HEK293 (cell line): ENCODE data around the gene ZFP57.

Experiments used
- FEZF1 ChIP-seq: fragments of 450-650 bp; formaldehyde crosslinking; IDR thresholded peaks from 2 replicates; pipeline ENCODE4 v1.5.1; 2016; ENCODE audit warnings: missing biosample characterization, missing genetic modification characterization
- GFI1B ChIP-seq: fragments of 450-650 bp; formaldehyde crosslinking; IDR thresholded peaks from 2 replicates; pipeline ENCODE4 v1.5.1; 2016; ENCODE audit warnings: missing biosample characterization, missing genetic modification characterization
- GLIS2 ChIP-seq: fragments of 450-650 bp; formaldehyde crosslinking; IDR thresholded peaks from 2 replicates; pipeline ENCODE4 v1.5.1; 2016; ENCODE audit warnings: missing biosample characterization, missing genetic modification characterization
- HOXD13 ChIP-seq: sonication (generic); formaldehyde crosslinking; IDR thresholded peaks from 2 replicates; pipeline ENCODE4 v1.8.0; 2022; ENCODE audit warnings: missing genetic modification reagents, borderline replicate concordance
- ZBTB7A ChIP-seq: fragments of 450-650 bp; formaldehyde crosslinking; IDR thresholded peaks from 2 replicates; pipeline ENCODE4 v1.5.1; 2016; ENCODE audit warnings: low read depth, missing biosample characterization, missing genetic modification characterization
- ZNF202 ChIP-seq: fragments of 450-650 bp; formaldehyde crosslinking; IDR thresholded peaks from 2 replicates; pipeline ENCODE4 v1.5.1; 2016; ENCODE audit warnings: missing biosample characterization, missing genetic modification characterization, borderline replicate concordance
- ZNF223 ChIP-seq: fragments of 450-650 bp; formaldehyde crosslinking; IDR thresholded peaks from 2 replicates; pipeline ENCODE4 v1.5.1; 2016; ENCODE audit warnings: missing biosample characterization, missing genetic modification characterization
- ZNF239 ChIP-seq: fragments of 450-650 bp; formaldehyde crosslinking; IDR thresholded peaks from 2 replicates; pipeline ENCODE4 v1.5.1; 2016; ENCODE audit warnings: missing biosample characterization, missing genetic modification characterization
- ZNF394 ChIP-seq: fragments of 450-650 bp; formaldehyde crosslinking; IDR thresholded peaks from 2 replicates; pipeline ENCODE4 v1.5.1; 2016; ENCODE audit warnings: missing biosample characterization, missing genetic modification characterization, mild to moderate bottlenecking, moderate library complexity, borderline replicate concordance
- ZNF544 ChIP-seq: fragments of 450-650 bp; formaldehyde crosslinking; IDR thresholded peaks from 2 replicates; pipeline ENCODE4 v1.5.0; 2017; ENCODE audit warnings: missing biosample characterization, missing genetic modification characterization
- ZNF624 ChIP-seq: fragments of 450-650 bp; formaldehyde crosslinking; IDR thresholded peaks from 2 replicates; pipeline ENCODE4 v1.5.1; 2017; ENCODE audit warnings: missing biosample characterization, missing genetic modification characterization
- ZNF629 ChIP-seq: fragments of 450-650 bp; formaldehyde crosslinking; IDR thresholded peaks from 2 replicates; pipeline ENCODE4 v1.5.1; 2017; ENCODE audit warnings: missing biosample characterization, missing genetic modification characterization
- ZNF654 ChIP-seq: fragments of 450-650 bp; formaldehyde crosslinking; IDR thresholded peaks from 2 replicates; pipeline ENCODE4 v1.5.1; 2016; ENCODE audit warnings: low read depth, missing biosample characterization, missing genetic modification characterization
- ZNF707 ChIP-seq: fragments of 450-650 bp; formaldehyde crosslinking; IDR thresholded peaks from 2 replicates; pipeline ENCODE4 v1.5.1; 2016; ENCODE audit warnings: missing biosample characterization, missing genetic modification characterization
- ZNF76 ChIP-seq: fragments of 450-650 bp; formaldehyde crosslinking; IDR thresholded peaks from 2 replicates; pipeline ENCODE4; 2016; ENCODE audit warnings: low read depth, missing biosample characterization, missing genetic modification characterization, borderline replicate concordance
- ZNF792 ChIP-seq: fragments of 450-650 bp; formaldehyde crosslinking; IDR thresholded peaks from 2 replicates; pipeline ENCODE4 v1.5.1; 2016; ENCODE audit warnings: missing biosample characterization, missing genetic modification characterization
- TF ChIP-seq, protein P1 (sequence below): fragments of 450-650 bp; formaldehyde crosslinking; IDR thresholded peaks from 2 replicates; pipeline ENCODE4 v1.5.1; 2016; ENCODE audit warnings: missing biosample characterization, missing genetic modification characterization
- TF ChIP-seq, protein P2 (sequence below): fragments of 450-650 bp; formaldehyde crosslinking; IDR thresholded peaks from 2 replicates; pipeline ENCODE4 v1.5.1; 2016; ENCODE audit warnings: missing biosample characterization, missing genetic modification characterization
- TF ChIP-seq, protein P3 (sequence below): fragments of 450-650 bp; formaldehyde crosslinking; IDR thresholded peaks from 2 replicates; pipeline ENCODE4; 2016; ENCODE audit warnings: missing biosample characterization, missing genetic modification characterization
- TF ChIP-seq, protein P4 (sequence below): fragments of 450-650 bp; formaldehyde crosslinking; conservative IDR thresholded peaks from 2 replicates; pipeline ENCODE4 v1.5.1; 2016; ENCODE audit warnings: low read depth, missing biosample characterization, missing genetic modification characterization
- TF ChIP-seq, protein P5 (sequence below): IDR thresholded peaks from 2 replicates; pipeline ENCODE4 v1.6.1; 2011; ENCODE audit warnings: mild to moderate bottlenecking, low read depth, low read length, borderline replicate concordance
- TF ChIP-seq, protein P6 (sequence below): fragments of 450-650 bp; formaldehyde crosslinking; IDR thresholded peaks from 2 replicates; pipeline ENCODE4 v1.5.1; 2016; ENCODE audit warnings: missing biosample characterization, missing genetic modification characterization

ZFP57 gene

DNA sequence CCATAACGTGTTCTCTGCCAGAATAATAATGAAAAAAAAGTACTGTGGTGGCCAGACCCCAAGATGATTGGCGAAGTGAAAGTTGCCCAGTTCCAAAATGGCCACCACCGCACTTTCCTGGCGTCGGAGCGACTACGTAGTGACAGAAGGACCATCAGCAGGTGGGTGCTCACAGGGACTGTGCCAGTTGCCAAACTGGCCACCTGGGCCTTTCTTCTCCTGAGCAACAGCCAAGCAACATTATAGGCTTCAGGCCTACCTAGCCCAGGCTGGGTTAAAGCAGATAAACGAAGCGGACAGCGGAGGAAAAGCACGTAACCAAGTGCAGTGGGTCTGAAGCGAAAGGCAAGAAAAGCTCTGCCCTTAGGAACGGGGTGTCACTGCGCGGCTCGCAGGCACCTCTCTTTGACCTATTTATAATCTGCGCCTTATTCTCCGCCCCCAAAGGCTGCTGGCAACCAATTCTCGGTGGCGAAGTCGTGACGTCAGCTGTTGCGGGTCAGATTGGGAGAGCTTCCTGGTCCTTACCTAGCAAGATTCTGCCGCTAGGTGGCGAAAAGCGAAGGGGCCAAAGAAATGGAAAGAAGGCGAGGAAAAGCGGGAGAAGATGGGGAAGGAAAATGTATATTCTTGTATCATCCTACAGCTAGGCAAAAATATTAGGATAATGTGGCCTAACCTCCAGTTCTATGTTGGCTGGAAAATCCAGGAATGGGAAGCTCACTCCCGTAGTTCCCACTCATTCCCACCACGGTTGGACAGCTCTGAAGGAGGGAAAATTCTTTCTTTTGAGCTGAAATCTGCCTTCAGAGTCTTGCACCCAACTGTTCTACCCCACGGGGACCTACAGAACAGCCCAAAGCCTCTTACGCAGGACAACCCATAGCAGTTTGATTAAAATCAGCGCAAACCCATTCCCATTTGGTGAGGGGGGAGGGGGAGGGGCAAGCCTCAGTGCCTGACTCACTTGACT, 31.0 kb downstream of the ZFP57 start (continued):
- TF ChIP-seq, protein P1, sequence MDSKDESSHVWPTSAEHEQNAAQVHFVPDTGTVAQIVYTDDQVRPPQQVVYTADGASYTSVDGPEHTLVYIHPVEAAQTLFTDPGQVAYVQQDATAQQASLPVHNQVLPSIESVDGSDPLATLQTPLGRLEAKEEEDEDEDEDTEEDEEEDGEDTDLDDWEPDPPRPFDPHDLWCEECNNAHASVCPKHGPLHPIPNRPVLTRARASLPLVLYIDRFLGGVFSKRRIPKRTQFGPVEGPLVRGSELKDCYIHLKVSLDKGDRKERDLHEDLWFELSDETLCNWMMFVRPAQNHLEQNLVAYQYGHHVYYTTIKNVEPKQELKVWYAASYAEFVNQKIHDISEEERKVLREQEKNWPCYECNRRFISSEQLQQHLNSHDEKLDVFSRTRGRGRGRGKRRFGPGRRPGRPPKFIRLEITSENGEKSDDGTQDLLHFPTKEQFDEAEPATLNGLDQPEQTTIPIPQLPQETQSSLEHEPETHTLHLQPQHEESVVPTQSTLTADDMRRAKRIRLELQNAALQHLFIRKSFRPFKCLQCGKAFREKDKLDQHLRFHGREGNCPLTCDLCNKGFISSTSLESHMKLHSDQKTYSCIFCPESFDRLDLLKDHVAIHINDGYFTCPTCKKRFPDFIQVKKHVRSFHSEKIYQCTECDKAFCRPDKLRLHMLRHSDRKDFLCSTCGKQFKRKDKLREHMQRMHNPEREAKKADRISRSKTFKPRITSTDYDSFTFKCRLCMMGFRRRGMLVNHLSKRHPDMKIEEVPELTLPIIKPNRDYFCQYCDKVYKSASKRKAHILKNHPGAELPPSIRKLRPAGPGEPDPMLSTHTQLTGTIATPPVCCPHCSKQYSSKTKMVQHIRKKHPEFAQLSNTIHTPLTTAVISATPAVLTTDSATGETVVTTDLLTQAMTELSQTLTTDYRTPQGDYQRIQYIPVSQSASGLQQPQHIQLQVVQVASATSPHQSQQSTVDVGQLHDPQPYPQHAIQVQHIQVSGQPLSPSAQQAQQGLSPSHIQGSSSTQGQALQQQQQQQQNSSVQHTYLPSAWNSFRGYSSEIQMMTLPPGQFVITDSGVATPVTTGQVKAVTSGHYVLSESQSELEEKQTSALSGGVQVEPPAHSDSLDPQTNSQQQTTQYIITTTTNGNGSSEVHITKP, result peak; percentile 75
- TF ChIP-seq ZNF202 (tag by site-specific recombination) (no peak), ZNF394 (peak; percentile 49; the same call in 1 of the 2 replicates), ZNF239 (tag by site-specific recombination) (no peak), ZNF76 (tag by site-specific recombination) (peak; percentile 63; the same call in 1 of the 2 replicates), ZNF223 (tag by site-specific recombination) (no peak), ZNF654 (peak; percentile 55), ZBTB7A (tag by site-specific recombination) (no peak), ZNF624 (no peak), HOXD13 (no peak), GFI1B (tag by site-specific recombination) (no peak), ZNF544 (no peak), FEZF1 (tag by site-specific recombination) (no peak), ZNF629 (tag by site-specific recombination) (peak; percentile 84), GLIS2 (tag by site-specific recombination) (no peak), ZNF792 (tag by site-specific recombination) (no peak), ZNF707 (tag by site-specific recombination) (no peak)
- TF ChIP-seq, protein P2, sequence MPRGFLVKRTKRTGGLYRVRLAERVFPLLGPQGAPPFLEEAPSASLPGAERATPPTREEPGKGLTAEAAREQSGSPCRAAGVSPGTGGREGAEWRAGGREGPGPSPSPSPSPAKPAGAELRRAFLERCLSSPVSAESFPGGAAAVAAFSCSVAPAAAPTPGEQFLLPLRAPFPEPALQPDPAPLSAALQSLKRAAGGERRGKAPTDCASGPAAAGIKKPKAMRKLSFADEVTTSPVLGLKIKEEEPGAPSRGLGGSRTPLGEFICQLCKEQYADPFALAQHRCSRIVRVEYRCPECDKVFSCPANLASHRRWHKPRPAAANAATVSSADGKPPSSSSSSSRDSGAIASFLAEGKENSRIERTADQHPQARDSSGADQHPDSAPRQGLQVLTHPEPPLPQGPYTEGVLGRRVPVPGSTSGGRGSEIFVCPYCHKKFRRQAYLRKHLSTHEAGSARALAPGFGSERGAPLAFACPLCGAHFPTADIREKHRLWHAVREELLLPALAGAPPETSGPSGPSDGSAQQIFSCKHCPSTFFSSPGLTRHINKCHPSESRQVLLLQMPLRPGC (tag by site-specific recombination), result no peak
- TF ChIP-seq, protein P3, sequence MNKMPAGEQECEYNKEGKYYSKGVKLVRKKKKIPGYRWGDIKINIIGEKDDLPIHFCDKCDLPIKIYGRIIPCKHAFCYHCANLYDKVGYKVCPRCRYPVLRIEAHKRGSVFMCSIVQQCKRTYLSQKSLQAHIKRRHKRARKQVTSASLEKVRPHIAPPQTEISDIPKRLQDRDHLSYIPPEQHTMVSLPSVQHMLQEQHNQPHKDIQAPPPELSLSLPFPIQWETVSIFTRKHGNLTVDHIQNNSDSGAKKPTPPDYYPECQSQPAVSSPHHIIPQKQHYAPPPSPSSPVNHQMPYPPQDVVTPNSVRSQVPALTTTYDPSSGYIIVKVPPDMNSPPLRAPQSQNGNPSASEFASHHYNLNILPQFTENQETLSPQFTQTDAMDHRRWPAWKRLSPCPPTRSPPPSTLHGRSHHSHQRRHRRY, result no peak
- TF ChIP-seq, protein P4, sequence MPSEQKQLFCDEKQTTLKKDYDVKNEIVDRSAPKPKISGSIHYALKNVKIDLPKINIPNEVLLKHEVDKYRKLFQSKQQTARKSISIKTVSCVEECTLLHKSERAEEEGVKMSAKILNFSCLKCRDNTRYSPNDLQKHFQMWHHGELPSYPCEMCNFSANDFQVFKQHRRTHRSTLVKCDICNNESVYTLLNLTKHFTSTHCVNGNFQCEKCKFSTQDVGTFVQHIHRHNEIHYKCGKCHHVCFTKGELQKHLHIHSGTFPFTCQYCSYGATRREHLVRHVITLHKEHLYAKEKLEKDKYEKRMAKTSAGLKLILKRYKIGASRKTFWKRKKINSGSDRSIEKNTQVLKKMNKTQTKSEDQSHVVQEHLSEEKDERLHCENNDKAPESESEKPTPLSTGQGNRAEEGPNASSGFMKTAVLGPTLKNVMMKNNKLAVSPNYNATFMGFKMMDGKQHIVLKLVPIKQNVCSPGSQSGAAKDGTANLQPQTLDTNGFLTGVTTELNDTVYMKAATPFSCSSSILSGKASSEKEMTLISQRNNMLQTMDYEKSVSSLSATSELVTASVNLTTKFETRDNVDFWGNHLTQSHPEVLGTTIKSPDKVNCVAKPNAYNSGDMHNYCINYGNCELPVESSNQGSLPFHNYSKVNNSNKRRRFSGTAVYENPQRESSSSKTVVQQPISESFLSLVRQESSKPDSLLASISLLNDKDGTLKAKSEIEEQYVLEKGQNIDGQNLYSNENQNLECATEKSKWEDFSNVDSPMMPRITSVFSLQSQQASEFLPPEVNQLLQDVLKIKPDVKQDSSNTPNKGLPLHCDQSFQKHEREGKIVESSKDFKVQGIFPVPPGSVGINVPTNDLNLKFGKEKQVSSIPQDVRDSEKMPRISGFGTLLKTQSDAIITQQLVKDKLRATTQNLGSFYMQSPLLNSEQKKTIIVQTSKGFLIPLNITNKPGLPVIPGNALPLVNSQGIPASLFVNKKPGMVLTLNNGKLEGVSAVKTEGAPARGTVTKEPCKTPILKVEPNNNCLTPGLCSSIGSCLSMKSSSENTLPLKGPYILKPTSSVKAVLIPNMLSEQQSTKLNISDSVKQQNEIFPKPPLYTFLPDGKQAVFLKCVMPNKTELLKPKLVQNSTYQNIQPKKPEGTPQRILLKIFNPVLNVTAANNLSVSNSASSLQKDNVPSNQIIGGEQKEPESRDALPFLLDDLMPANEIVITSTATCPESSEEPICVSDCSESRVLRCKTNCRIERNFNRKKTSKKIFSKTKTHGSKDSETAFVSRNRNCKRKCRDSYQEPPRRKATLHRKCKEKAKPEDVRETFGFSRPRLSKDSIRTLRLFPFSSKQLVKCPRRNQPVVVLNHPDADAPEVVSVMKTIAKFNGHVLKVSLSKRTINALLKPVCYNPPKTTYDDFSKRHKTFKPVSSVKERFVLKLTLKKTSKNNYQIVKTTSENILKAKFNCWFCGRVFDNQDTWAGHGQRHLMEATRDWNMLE (tag by site-specific recombination), result peak; percentile 9; the same call in 1 of the 2 replicates
- TF ChIP-seq, protein P5, sequence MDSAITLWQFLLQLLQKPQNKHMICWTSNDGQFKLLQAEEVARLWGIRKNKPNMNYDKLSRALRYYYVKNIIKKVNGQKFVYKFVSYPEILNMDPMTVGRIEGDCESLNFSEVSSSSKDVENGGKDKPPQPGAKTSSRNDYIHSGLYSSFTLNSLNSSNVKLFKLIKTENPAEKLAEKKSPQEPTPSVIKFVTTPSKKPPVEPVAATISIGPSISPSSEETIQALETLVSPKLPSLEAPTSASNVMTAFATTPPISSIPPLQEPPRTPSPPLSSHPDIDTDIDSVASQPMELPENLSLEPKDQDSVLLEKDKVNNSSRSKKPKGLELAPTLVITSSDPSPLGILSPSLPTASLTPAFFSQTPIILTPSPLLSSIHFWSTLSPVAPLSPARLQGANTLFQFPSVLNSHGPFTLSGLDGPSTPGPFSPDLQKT, result no peak
- TF ChIP-seq, protein P6, sequence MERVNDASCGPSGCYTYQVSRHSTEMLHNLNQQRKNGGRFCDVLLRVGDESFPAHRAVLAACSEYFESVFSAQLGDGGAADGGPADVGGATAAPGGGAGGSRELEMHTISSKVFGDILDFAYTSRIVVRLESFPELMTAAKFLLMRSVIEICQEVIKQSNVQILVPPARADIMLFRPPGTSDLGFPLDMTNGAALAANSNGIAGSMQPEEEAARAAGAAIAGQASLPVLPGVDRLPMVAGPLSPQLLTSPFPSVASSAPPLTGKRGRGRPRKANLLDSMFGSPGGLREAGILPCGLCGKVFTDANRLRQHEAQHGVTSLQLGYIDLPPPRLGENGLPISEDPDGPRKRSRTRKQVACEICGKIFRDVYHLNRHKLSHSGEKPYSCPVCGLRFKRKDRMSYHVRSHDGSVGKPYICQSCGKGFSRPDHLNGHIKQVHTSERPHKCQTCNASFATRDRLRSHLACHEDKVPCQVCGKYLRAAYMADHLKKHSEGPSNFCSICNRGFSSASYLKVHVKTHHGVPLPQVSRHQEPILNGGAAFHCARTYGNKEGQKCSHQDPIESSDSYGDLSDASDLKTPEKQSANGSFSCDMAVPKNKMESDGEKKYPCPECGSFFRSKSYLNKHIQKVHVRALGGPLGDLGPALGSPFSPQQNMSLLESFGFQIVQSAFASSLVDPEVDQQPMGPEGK (tag by site-specific recombination), result peak; percentile 46; the same call in 1 of the 2 replicates
